DMS79 treated with DMSO at 0.1 percent for 48 hours (cell line): Measurements from ENCODE around the gene AIPL1.

Source experiments
- DNase-seq: peaks from one replicate; lab custom pipeline; 2025; lab: John Stamatoyannopoulos, UW

AIPL1 gene

DNA sequence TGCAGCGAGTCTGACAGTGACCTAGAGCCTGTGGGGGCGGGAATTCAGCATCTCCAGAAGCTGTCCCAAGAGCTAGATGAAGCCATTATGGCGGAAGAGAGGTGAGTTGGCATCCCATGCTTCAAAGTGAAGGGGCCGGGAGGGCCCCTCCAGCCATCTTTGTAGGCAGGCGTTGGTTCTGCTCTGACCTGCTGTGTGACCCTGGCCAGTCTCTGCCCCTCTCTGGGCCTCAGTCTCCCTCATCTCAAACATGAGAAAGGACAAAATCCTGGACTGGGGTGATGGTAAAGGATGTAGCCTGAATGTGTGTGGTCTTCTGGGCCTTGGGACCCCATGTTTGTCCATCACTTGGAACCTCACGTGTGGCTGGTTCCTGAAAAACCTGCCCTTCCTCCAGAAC lies 14.4 kb upstream of the AIPL1 start:
- DNase-seq: no peak

DNA sequence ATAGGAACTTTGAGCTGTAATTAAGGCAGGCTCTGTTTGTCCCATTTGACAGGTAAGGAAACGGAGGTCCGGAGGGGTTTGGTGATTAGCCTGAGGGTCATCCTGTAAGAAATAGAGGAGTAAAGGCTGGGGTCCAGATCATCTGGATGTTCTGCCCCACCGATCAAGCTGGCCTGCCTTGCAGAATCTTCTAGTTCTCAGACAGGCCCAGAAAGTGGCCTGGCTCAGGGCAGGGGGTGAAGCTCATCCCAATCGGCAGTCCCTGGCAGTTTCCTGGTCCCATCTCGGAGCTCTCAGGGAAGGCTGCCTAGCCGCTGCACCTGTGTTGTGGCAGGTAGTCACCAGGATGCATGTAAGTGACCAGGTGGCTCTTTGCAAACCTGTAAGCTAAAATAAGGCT lies 13.6 kb upstream of the AIPL1 start:
- no peak for DNase-seq

DNA sequence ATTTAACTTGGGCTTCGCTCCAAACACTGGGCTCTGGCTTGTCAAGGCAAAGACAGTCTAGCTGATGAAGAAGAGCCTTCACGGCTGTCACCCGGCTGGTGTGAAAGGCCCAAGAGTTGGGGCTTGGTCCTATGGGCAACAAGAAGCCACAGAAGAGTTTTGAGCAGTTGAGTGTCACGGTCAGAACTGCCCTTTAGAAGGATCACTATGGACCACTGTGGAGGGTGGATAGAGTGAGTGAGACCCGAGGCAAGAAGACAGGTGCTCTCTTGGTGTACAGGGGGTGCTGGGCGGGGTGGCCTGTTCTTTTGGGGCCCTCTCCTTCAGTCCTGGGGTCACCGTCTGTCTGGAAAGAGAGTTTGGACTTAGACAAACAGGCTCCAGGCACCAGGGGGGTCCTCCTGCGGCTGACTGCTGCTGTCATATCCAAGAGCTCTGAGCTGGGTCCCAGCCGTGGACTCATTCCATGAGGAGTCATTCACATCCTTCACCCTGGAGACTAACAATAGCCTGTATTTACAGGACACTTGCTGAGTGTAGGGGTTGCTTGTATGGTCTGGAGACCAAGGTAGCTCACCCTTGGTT lies 11.7 kb upstream of the AIPL1 start:
- no peak for DNase-seq

DNA sequence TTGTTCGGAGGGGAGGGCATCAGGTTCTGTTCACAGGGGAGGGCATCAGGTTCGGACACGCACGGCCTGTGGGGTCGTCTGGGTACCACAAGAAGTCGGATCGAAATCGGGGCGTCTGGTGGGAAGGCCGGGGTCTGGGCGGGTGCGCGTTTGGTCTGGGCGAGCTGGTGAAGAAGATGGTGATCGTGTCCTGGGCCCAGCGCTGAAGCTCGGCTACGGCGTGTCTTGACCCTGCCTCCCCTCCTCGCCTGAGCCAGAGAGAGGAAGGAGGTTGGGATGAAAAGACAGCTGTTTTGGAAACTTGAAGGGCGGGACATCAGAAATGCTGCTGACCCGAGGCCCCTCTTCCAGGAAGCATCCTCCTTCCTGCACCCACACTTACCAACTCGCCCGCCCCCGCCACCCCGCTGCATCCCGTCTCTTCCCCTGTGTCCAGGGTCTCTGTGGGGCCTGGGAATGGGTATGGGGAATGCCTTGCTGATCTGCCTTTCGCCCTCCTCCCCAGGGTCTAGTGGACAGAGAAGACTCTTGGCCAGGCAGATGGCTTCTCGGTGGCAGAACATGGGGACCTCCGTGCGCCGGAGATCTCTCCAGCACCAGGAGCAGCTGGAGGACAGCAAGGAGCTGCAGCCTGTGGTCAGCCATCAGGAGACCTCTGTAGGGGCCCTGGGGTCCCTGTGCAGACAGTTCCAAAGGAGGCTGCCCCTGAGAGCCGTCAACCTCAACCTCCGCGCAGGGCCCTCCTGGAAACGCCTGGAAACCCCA lies 9.8 kb upstream of the AIPL1 start:
- no peak for DNase-seq

DNA sequence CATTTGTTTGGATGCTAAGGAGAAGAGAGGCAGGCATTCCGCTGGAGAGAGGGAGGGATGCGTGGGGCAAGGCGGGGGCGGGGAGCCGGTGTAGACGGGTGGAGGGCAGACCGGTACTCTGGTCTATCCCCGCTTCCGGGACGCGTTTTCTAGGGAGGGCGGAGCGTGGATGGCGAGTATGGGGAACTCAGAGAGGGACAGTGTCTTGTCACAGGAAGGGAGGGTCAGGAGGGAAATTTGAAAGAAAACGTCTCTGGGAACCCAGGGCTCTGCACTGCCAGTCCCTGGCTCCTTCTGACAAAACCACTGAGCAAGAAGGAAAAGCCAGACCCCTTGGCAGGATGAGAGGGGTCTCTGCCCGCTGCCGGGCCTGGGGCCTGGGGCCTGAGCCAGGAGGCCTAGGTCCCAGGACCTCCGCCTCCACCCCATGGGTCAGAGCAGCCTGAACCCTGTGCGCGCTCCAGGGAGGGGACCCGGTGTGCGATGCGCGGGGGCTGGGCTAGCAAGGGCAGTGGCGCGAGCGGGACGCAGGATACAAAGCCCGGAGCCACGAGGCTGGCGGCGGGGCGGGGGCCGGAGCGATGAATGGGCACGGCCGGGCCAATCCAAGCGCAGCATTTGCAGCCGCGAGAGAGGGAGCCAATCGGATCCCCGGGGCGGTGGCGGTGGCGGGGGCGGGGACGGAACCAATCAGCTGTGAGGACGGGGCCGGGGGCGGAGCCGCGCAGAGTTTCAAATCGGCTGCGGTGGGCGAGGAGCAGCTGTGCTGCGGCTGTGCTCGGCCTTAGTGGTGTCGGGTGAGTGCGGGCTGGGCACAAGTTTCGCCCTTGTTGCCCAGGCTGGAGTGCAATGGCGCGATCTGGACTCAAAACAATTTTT lies 9.0 kb upstream of the AIPL1 start, which contains the start of gene PIMREG:
PIMREG (plus strand) TSS at position 764 of the 879 bp plus-strand sequence. CDS start 656 bp downstream, outside the sequence.
- DNase-seq: peak; percentile 94

DNA sequence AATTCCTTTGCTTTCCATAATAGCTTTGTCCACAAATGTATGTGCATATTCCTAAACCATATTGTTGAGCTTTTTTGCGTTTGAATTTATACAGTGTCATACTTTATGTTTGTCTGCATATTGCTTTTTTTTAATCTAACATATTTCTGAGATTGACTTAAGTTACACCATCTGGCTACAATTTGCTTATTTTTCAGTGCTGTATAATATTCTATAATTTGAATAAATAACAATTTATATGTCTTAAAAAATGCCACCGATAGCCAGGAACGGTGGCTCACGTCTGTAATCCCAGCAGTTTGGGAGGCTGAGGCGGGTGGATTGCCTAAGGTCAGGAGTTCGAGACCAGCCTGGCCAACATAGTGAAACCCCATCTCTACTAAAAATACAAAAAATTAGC lies 7.9 kb upstream of the AIPL1 start:
- DNase-seq: no peak

DNA sequence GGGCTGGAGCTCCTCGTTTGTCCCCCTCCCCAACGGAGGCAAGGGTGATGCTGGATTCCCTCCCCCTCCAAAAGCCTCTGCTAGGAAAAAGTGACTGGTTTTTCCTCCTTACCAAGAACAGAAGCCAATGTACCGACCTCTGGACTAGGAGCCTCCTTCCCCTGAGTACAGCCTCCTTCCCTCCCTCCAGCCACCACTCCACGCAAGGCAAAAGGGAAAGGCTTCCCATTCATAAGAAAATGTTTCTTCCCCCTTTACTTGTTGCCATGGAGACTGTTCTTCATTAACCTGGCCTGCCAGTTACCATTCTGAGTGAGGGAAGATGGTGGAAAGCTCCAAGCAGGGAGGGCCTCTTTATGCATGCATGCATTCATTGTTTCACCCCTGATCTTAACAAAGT lies 5.0 kb upstream of the AIPL1 start:
- no peak for DNase-seq

DNA sequence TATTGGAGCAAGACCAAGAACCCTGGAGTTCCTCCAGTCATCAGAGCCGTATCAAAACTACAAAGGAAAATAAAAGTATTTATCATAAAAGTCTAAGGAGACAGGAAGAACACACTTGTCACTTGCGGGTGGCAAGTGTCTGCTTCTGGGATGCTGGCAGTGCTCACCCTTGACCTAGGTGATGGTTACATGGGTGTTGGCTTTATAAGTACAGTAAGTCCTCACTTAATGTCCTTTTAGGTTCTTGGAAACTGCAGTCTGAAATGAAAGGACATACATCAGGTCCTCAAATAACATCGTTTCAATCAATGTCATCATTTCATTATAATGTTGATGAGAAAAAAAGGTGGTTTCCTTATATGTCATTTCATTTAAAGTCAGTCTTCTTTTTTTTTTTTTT lies 3.0 kb upstream of the AIPL1 start:
- no peak for DNase-seq

DNA sequence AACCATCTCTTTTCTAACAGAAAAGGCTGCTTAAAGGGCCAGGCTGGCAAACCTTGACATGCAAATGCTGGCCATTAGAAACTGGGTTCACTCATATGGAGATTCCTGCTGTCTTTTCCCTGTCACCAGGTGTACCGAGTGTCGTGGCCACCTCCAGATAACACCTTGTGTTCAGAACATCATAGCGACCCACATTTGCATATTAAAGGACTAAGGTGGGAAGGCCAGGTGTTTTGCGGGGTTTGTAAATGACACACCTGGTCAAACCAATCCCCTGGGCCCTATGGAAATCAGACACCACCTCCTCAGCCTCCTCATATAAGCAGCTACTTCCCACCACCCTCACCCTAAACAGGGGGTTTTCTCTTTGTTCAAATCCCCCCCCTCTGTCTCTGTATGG lies 2.5 kb upstream of the AIPL1 start:
- DNase-seq: no peak

DNA sequence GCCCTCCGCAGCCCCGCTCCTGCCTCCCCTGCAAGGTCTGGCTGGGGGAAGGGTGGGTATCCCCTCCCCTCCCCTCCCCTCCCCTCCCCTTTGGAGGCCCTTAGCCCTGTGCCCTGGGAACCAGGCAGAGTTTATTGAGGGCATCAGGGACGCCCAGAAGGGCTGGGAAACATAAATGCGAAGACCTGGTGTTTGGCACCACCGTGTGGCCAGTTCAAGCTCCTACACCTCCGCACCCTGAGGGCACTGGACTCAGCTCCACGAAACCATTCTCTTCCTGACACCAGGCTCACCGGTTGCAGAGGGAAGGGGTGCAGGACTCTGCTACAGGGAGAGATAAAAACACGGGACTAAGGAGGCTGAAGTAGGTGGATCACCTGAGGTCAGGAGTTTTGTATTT lies 1.0 kb upstream of the AIPL1 start:
- DNase-seq: peak; percentile 65

DNA sequence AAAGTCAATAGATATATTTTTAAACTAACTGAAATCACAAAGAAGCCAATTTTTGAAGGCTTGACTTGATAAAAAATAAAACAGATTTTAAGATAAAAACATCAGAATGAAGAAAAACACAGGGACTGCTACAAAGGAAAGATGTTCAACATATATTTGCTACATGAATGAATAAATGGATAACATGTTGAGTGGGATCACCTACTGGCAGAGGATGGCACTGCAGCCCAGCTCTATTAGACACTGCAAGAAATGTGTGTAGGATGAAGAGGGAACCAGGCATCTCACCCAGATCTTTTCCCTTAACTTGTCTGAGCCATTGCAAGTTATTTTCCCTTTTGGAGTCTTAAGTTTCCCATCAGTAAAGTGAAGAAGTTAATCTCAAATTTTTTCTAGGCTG lies 4.2 kb downstream of the AIPL1 start:
- DNase-seq: no peak

DNA sequence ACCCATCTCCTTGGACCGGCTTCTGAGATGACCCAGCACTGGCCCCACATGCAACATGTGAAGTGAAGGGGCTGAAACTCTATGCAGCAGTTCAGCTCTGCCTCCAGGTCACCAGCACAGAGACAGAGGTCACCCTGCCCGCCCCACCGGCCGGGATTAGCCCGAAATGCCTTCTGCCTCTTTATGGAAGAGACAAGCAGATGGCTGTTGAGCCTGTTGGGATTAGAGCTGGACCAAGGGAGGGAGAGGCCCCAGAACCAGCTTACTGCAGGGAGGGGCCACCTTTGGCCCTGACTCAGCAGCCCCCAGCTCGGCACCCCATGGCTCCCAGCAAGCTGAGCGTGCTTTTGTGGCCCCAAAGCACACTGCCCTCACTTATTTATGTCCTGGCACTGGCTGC lies 5.7 kb downstream of the AIPL1 start:
- no peak for DNase-seq

DNA sequence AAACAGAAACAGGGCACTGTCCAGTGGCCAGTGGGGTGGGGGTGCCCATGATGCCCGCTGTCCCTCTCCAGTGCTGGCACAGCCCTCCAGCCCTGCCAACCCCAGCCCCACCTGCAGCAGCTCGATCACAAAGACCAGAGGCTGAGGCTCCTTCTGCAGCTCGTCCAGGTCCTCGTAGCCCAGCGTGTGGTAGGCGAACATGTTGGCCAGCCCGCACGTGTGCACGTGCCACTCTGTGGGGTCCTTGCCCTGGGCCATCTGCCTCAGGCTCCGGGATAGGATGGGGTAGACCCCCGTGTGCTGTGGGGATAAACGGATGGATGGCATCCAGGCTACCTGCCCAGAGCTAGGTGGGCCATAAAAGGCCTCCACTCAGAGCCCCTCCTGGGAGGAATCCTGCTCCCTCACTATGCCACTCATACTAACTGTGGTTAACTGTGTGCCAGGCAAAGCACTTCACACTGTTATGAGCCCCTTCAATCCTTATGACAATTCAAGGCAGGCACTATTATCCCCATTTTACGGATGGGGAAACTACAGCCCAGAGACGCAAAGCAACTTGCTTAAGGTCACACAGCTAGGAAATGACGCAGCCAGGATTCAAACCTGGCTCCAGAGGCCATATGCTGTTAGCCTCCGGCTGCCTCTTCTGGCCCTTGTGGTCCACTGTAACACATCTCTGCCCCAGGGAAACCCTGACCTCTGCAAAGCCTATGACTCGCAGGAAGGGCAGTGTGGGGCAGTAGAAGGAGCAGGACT lies 6.5 kb downstream of the AIPL1 start:
- DNase-seq: no peak

DNA sequence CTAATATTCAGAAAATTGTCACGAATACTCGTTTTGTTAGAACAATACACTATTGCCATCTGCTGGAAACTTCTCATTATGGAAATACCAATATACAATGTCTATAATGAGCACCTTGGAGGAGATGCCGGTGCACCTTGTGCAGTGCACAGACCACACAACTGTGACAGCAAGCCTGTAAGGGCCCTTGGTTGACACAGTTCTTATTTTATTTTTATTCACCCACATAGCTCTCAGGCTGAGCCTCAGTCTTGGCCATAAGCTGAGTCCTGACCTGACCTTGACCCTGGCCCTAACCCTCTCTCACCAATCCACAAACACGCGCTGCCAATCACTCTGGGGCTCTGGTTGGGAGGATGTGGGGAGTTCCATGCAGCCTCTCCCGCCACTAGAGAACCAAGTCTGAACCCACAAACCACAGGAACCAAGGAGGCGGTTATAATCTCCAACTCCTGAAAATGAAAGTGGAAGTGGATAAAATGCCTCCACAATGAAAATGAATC lies 7.6 kb downstream of the AIPL1 start:
- DNase-seq: no peak

DNA sequence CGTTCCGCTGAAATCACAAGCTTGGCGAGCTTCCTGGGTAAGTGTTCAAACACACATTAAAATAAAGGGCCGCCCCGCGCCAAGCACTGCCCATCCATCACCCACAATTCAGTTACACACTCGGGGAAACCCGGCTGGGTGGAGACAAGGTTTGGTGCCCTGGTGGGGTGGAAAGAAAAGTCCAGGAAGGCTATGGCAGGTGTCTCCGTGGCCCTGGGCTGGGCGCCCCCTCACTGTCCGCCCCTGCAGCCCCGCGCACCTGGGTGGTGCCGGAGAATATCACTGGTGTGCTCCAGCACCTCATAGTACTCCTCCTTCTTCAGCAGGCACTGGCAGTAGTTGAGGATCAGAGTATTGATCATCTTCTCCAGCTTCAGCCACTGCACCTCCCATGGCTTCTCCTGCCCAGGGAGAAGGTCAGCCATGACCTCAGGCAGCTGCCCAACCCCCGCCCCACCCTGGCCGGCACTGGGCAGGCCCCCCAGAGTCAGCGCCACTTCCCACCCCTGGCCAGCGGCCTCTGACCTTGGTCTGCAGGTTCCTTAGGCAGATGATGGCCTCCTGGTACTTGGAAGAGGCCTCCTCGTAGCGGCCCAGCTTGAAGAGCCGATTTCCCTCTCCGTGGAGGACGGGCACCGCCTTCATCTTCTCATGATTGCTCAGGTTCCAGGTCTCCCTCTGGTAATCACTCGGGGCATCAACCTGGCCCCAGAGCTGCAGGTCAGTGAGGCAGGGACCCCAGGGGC lies 8.4 kb downstream of the AIPL1 start:
- no peak for DNase-seq

DNA sequence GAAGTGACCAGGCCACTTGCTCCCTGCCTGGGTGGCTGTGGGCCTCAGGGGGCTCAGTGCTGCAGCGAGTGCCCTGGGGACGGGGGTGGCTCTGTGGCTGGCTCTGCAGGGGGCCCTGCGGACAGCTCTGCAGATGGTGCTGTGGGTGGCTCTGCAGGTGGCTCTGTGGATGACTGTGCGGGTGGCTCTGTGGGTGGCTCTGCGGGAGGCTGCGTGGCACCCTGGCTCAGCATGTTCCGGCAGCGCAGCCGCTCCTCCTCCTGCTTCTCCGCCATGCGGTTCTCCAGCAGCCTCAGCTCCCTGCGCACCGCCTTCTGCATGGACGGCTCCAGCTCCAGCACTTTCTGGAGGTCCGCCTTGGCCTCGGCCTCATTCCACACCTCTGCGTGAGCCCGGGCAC lies 9.5 kb downstream of the AIPL1 start:
- no peak for DNase-seq

DNA sequence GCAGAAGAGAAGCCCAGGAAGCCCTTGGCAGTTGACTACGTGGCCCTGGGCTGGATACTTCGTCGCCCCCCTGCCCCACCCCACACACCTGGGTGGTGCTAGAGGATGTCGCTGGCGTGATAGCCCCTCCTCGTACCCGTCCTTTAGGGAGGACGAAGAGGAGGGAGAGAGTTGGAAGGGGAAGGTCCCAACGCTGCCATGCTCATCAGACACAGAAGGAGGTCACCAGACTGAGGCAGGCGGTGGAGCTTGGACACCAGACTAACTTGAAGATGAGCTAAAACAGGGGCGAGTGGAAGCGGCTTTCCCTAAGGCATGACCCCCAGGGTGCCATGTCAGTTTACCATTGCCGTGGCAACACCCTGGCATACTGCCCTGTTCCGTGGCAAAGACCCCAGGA lies 11.0 kb downstream of the AIPL1 start:
- DNase-seq: no peak

DNA sequence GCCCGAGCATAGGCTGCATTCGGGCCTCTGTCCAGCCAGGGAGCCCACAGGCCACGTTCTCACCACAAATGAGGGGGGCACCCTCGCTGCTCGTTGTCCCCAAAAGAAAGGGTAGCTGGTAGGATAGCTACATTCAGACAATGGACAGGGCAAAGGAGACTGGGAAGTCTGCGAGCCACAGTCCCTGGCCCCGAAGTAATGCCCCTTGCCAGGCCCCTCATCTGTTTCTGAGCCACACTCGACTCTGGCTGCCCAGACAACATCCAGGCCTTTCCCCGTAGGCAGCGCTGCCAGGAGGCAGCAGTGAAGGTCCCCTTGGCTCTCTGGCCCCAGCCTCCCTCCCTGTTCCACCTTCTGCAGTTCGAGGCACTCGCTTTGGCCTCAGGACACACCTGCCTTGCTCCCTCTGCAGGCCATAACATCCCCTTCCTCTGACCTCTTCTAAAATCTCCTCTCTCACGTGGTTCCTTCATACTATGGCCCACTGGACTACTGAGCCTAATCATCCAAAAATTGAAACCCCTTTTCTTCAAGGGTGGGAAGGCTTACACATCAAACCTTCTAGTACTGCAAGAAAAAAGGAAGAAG lies 12.2 kb downstream of the AIPL1 start:
- no peak for DNase-seq

DNA sequence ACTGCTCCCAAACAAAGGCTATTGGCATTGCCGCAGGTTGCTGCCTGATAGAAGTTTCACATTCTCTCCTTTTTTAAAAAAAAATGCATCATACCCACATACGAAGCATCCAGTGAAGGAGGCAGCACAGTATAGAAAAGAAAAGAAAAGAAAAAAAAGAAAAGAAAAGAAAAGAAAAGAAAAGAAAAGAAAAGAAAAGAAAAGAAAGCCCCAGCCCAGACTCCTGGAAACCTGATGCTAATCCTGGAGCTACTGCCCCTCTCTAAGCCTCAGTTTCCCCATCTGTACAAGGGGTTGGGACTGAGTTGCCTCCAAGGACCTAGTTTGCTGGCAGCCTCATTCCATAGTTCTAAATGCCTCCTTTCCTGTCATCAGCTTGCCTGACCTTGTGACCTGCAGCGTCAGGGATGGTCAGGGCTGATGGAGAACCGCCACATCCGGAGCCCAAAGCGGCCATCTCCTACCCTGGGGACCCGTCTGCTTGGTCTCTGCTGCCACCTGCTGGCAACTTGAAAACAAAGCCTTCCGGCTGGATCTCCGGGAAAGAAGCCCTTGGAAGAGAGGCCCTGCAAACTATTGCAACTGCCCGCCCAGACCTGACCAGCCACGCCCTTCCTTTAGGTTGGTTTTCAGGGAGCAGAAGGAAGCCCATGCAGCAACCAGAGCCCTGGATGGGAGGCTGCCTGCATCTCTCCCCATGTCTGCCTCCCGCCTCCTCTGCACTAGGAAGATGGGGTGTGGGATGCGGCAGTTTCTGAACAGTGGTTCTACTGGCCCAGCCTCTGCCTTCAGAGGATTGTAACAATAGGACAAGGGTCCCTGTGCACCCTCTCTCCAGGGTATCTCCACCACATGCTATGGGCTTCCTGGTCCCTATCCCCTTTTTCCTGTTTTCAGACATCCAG lies 13.0 kb downstream of the AIPL1 start:
- peak; percentile 76 for DNase-seq

DNA sequence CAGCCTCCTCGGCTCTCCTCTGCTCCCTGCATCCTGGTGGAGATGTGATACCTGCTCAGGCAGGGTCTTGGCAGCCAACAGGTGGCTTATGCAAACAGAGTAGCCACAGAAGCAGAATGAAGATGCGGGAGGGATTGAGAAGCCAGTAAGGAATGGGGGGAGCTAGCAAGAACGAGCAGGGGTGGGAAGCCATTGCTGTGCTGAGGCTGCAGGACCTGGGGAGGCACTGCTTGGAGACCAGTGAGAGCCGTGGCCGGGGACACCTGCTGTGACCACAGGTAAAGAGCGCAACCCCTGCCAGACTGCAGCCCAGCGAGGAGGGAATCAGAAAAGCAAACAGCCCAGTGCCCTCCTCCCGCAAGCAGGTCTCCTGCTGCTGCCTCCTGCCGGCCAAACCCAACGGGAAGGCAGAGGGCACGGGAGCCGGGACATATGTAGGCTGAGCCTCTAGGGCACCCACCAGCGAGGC lies 14.7 kb downstream of the AIPL1 start:
- DNase-seq: peak; percentile 42
